ENCODE results near the gene TRPM8. TPM values are rescaled to one million over a fixed set of nuclear protein-coding genes. Genes with fewer than 3 reads are reported as not detected.
"Not testable (repeated sequence)": the region's sequence is repeated elsewhere in the genome, so short reads cannot be mapped to it uniquely, and the experiment has no call there.

Gene TRPM8
- not detected for total RNA-seq
- 0.05 TPM for polyA plus RNA-seq

- WGBS = 28% methylated on average over 5 of the region's 5 CpGs
- no peaks in the 10 kb centered on the region for H3K36me3 ChIP-seq (ENCODE audit: insufficient read depth)
- no peaks in the 10 kb centered on the region for H3K4me1 ChIP-seq (ENCODE audit: insufficient read depth)
- no peak within 1 kb of the TSS for H3K27ac ChIP-seq (ENCODE audit: low read depth)
- H3K4me3 ChIP-seq (ENCODE audit: low read depth, low read length) = no peak within 1 kb of the TSS
- DNase-seq (ENCODE audit: extremely low spot score) = no peak
Observed at GRCh38 chr2:233917116-233917515, at the start of gene TRPM8. Gene TRPM8 (plus strand): TSS chr2:233917373. CDS start chr2:233926538, 9,165 bp downstream.

DNA sequence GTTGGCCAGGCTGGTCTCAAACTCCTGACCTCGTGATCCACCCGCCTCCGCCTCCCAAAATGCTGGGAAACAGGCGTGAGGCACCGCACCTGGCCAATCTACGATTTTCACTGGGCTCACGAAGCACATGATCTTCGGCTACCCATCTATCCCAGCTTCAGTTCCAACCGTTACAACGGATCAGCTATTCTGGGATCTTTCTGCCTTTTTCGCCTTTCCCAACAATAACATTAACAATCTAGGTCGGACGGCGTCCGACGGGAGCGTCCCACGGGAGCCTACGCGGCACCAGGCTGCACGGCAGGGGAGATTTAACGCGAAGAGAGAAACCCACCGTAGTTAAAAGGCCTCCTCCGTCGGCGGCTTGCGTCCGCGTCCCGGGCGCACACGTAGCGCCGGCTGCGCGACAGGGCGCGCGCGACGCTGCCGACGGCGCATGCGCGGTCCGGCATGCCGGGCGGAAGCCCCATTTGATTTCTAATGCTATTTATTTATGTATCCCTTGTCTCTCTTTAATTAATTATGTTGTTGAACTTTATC lies 49.1 kb upstream of the TRPM8 start, which contains the start of gene MSL3B:
Gene MSL3B, minus strand, starts transcription at position 394 of the 540 bp plus-strand sequence.
- Histone ChIP-seq H3K27ac (ENCODE audit: low read depth) (no peak within 1 kb of the TSS), H3K4me3 (ENCODE audit: low read depth, low read length) (peak within 1 kb of the TSS; percentile 34), H3K4me1 (ENCODE audit: insufficient read depth) (no peaks in the 10 kb centered on the region), H3K36me3 (ENCODE audit: insufficient read depth) (no peaks in the 10 kb centered on the region)
- 8% methylated on average over 50 of the region's 50 CpGs for WGBS
- DNase-seq (ENCODE audit: extremely low spot score) = no peak

GRCh38 chr2:233871432-233871831 lies 45.7 kb upstream of the TRPM8 start:
- no peaks in the 10 kb centered on the region for H3K4me1 ChIP-seq (ENCODE audit: insufficient read depth)
- H3K27ac ChIP-seq (ENCODE audit: low read depth) = no peak overlapping the region
- no peak overlapping the region for H3K4me3 ChIP-seq (ENCODE audit: low read depth, low read length)
- no peak for DNase-seq (ENCODE audit: extremely low spot score)
- H3K36me3 ChIP-seq (ENCODE audit: insufficient read depth) = no peaks in the 10 kb centered on the region
- 63% methylated on average over 4 of the region's 4 CpGs for WGBS

GRCh38 chr2:233872125-233872524 lies 45.0 kb upstream of the TRPM8 start:
- H3K4me3 ChIP-seq (ENCODE audit: low read depth, low read length); H3K36me3 ChIP-seq (ENCODE audit: insufficient read depth); H3K27ac ChIP-seq (ENCODE audit: low read depth); H3K4me1 ChIP-seq (ENCODE audit: insufficient read depth); DNase-seq (ENCODE audit: extremely low spot score): not testable (repeated sequence)
- WGBS = 45% methylated on average over 2 of the region's 2 CpGs

DNA sequence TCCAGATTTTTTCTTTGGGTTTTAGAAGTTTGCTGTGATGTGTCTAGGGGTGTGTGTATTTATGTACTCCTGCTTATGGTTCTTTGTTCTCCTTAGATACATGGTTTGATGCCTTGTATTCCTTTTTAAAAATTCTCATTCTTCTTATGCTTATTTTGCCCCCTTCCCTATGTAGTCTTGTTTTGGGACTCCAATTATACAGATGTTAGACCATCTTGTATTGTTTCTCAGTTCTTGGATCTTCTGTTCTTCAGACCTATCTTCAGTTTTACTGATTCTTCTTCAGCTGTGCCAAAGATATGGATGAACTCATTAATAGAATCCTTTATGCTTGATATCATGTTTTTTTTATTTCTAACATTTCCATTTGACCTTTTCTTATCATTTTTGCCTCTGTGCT lies 34.8 kb upstream of the TRPM8 start:
- no peaks in the 10 kb centered on the region for H3K36me3 ChIP-seq (ENCODE audit: insufficient read depth)
- no peak overlapping the region for H3K4me3 ChIP-seq (ENCODE audit: low read depth, low read length)
- H3K27ac ChIP-seq (ENCODE audit: low read depth) = no peak overlapping the region
- DNase-seq (ENCODE audit: extremely low spot score) = no peak
- H3K4me1 ChIP-seq (ENCODE audit: insufficient read depth) = no peaks in the 10 kb centered on the region

GRCh38 chr2:233892793-233893192 lies 24.4 kb upstream of the TRPM8 start:
- no peak for DNase-seq (ENCODE audit: extremely low spot score)
- H3K27ac ChIP-seq (ENCODE audit: low read depth) = no peak overlapping the region
- WGBS = 92% methylated on average over 2 of the region's 2 CpGs
- no peaks in the 10 kb centered on the region for H3K4me1 ChIP-seq (ENCODE audit: insufficient read depth)
- no peaks in the 10 kb centered on the region for H3K36me3 ChIP-seq (ENCODE audit: insufficient read depth)
- H3K4me3 ChIP-seq (ENCODE audit: low read depth, low read length) = no peak overlapping the region

DNA sequence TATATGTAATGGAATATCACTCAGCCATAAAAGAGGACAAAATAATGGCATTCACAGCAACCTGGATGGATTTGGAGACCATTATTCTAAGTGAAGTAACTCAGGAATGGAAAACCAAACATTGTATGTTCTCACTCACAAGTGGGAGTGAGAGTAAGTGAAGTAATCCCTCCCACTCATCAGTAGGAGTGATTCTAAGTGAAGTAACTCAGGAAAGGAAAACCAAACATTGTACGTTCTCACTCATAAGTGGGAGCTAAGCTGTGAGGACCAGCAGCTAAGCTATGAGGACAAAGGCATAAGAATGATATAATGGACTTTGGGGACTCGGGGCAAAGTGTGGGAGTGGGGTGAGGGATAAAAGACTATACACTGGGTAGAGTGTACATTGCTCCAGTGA lies 20.9 kb upstream of the TRPM8 start:
- DNase-seq (ENCODE audit: extremely low spot score); H3K4me1 ChIP-seq (ENCODE audit: insufficient read depth); H3K36me3 ChIP-seq (ENCODE audit: insufficient read depth); H3K27ac ChIP-seq (ENCODE audit: low read depth); H3K4me3 ChIP-seq (ENCODE audit: low read depth, low read length): not testable (repeated sequence)
- 77% methylated on average over 2 of the region's 2 CpGs for WGBS

DNA sequence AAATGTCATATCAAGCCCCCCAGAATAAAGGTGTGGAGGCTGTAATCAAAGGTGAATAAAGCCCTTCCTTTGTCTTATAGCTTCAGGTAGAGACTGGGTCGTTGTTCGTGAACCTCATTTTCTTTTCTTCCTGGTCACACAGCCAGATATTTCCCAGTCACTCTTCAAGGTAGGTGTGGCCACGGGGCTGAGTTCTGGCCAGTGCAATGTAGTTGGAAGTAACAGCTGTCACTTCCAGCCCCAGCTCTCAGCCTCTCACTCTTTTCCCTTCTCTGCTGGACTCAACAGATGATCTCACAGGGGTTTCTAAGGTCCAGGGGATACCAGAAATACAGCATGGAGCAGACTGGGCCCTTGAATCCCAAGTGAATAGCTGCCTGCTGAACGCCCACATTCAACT lies 15.8 kb upstream of the TRPM8 start:
- DNase-seq (ENCODE audit: extremely low spot score) = no peak
- 70% methylated on average over 4 of the region's 4 CpGs for WGBS
- Histone ChIP-seq H3K36me3 (ENCODE audit: insufficient read depth) (no peaks in the 10 kb centered on the region), H3K27ac (ENCODE audit: low read depth) (no peak overlapping the region), H3K4me3 (ENCODE audit: low read depth, low read length) (no peak overlapping the region), H3K4me1 (ENCODE audit: insufficient read depth) (no peaks in the 10 kb centered on the region)

- Histone ChIP-seq H3K4me1 (ENCODE audit: insufficient read depth) (no peaks in the 10 kb centered on the region), H3K4me3 (ENCODE audit: low read depth, low read length) (no peak overlapping the region), H3K36me3 (ENCODE audit: insufficient read depth) (no peaks in the 10 kb centered on the region), H3K27ac (ENCODE audit: low read depth) (no peak overlapping the region)
- no peak for DNase-seq (ENCODE audit: extremely low spot score)
- 90% methylated on average over 4 of the region's 4 CpGs for WGBS
Observed at GRCh38 chr2:233901884-233902283, 15.3 kb upstream of the TRPM8 start.

- DNase-seq (ENCODE audit: extremely low spot score) = no peak
- 90% methylated on average over 4 of the region's 4 CpGs for WGBS
- H3K36me3 ChIP-seq (ENCODE audit: insufficient read depth) = no peaks in the 10 kb centered on the region
Observed at GRCh38 chr2:233905945-233906344, 11.2 kb upstream of the TRPM8 start.

DNA sequence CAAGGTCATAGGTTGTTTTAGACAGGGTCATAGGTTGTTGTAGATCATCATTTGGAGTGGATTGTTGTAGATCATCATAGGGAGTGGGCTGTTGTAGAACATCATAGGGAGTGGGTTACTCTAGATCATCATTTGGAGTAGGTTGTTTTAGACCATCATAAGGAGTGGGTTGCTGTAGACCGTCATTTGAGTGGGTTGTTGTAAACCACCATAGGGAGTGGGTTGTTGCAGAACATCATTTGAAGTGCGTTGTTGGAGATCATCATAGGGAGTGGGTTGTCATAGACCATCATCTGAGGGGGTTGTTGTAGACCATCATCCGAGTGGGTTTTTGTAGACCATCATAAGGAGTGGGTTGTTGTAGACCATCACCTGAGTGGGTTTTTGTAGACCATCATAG lies 9.5 kb upstream of the TRPM8 start:
- Histone ChIP-seq H3K4me3 (ENCODE audit: low read depth, low read length) (no peak overlapping the region), H3K27ac (ENCODE audit: low read depth) (no peak overlapping the region), H3K4me1 (ENCODE audit: insufficient read depth) (no peaks in the 10 kb centered on the region), H3K36me3 (ENCODE audit: insufficient read depth) (no peaks in the 10 kb centered on the region)
- no peak for DNase-seq (ENCODE audit: extremely low spot score)
- WGBS = 91% methylated on average over 3 of the region's 3 CpGs

More at GRCh38 chr2:233905945-233906344, 11.2 kb upstream of the TRPM8 start:
- H3K4me1 ChIP-seq (ENCODE audit: insufficient read depth) = no peaks in the 10 kb centered on the region
- H3K27ac ChIP-seq (ENCODE audit: low read depth) = no peak overlapping the region
- H3K4me3 ChIP-seq (ENCODE audit: low read depth, low read length) = no peak overlapping the region

- Histone ChIP-seq H3K36me3 (ENCODE audit: insufficient read depth) (no peaks in the 10 kb centered on the region), H3K4me1 (ENCODE audit: insufficient read depth) (no peaks in the 10 kb centered on the region), H3K27ac (ENCODE audit: low read depth) (no peak overlapping the region), H3K4me3 (ENCODE audit: low read depth, low read length) (no peak overlapping the region)
- no peak for DNase-seq (ENCODE audit: extremely low spot score)
- 13% methylated on average over 9 of the region's 9 CpGs for WGBS
Observed at GRCh38 chr2:233912691-233913423, 4.3 kb upstream of the TRPM8 start.

DNA sequence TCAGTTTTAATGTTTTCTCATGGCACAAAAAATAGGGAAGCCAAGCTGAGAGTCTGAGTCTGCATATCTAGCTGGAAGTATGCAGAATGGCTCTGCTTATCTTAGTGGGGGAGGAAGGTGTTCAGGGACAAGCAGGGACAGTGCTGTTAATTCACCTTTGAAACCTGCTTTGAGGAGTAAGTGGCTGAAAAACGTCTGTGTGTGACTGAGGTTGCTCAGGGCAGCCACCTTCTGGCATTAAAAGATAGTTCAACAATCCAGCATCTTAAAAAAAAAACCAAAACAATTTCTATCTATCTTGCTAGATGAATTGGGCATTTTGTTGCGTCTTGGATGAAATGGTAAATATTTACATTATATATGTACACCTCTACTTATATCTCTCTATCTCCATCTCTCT lies 2.0 kb upstream of the TRPM8 start:
- no peaks in the 10 kb centered on the region for H3K4me1 ChIP-seq (ENCODE audit: insufficient read depth)
- no peaks in the 10 kb centered on the region for H3K36me3 ChIP-seq (ENCODE audit: insufficient read depth)
- H3K4me3 ChIP-seq (ENCODE audit: low read depth, low read length) = no peak overlapping the region
- DNase-seq (ENCODE audit: extremely low spot score) = no peak
- 22% methylated on average over 2 of the region's 2 CpGs for WGBS
- H3K27ac ChIP-seq (ENCODE audit: low read depth) = no peak overlapping the region

DNA sequence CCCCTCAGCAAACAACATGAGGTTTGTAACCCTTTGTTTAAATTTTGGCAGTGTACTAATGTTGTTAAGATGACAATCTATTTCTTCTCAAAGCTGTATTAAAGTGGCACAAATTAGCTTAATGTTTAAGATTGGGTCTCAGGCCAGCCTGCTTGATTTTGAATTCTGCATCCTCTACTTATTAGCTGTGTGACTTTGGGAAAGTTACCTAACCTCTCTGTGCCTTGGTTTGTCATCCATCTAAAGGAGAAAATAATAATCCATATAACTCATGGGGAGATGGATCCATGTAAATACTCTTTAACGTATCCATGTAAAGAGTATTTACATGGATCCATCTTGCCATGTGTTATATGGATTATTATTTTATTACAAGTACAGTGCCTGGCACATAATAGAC lies 2.1 kb downstream of the TRPM8 start:
- no peak overlapping the region for H3K27ac ChIP-seq (ENCODE audit: low read depth)
- 84% methylated on average over 1 of the region's 1 CpG for WGBS
- DNase-seq (ENCODE audit: extremely low spot score) = no peak
- H3K4me3 ChIP-seq (ENCODE audit: low read depth, low read length) = no peak overlapping the region
- no peaks in the 10 kb centered on the region for H3K4me1 ChIP-seq (ENCODE audit: insufficient read depth)
- H3K36me3 ChIP-seq (ENCODE audit: insufficient read depth) = no peaks in the 10 kb centered on the region

Measured in urinary bladder (tissue), 4 donors.